ENCODE measurements around the gene GFM2. TPM values are rescaled to one million over a fixed set of nuclear protein-coding genes. Genes with fewer than 3 reads are reported as not detected.

GFM2 gene
- total and polyA plus RNA-seq, 2 of the 13 experiments (the other 11 are each of a cell fraction or from before 2014, with no cell fraction given), result 22.0 to 41.6 TPM

DNA sequence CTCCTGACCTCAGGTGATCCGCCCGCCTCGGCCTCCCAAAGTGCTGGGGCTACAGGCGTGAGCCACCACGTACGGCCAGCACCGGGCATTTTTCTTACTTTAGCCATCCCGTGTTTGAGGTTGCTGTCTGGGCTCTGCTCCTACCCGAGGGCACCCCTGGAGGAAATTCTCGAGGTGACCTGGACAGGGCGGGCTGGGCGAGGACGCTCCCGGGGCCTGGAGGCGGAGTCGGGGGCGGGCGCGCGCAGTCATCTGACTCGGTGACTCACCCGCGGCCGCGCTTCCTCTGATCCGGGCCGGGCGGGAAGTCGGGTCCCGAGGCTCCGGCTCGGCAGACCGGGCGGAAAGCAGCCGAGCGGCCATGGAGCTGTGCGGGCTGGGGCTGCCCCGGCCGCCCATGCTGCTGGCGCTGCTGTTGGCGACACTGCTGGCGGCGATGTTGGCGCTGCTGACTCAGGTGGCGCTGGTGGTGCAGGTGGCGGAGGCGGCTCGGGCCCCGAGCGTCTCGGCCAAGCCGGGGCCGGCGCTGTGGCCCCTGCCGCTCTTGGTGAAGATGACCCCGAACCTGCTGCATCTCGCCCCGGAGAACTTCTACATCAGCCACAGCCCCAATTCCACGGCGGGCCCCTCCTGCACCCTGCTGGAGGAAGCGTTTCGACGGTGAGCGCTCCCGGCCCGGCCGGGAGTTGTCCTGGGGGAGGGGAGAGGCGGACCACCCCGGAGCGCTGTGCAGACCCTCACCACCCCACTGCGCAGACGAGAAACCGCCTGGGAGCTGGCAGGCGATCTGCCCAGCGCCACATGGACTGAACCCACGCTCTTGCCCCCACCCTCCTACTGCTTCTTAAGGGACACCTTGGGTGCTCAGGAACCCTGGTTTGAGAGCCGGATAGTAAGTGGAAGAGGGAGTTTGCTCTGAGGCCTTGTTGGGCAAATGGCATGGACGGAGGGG, 81.7 kb downstream of the GFM2 start, which contains the start of gene HEXB (continued):
- TF ChIP-seq RAD51 (IDR thresholded peaks at IDR 0.05; ENCODE audit: borderline replicate concordance) (no peak), CCAR2 (optimal IDR thresholded peaks at IDR 0.05; ENCODE audit: low read depth, low read length) (no peak), BRD4 (CRISPR knock-in tag; IDR thresholded peaks at IDR 0.05) (peak; percentile 52; the same call in 1 of the 2 replicates), ZNF34 (CRISPR knock-in tag; IDR thresholded peaks at IDR 0.05; ENCODE audit: borderline replicate concordance) (no peak), NFE2 (CRISPR knock-in tag; IDR thresholded peaks at IDR 0.05) (no peak), CEBPG (CRISPR knock-in tag; IDR thresholded peaks at IDR 0.05) (no peak), CENPT (CRISPR knock-in tag; IDR thresholded peaks at IDR 0.05; ENCODE audit: low read depth) (no peak), ZNF567 (CRISPR knock-in tag; IDR thresholded peaks at IDR 0.05; ENCODE audit: borderline replicate concordance) (0 out of 2 replicates have a peak, but pooled peaks have one; percentile 15), ZNF33A (CRISPR knock-in tag; IDR thresholded peaks at IDR 0.05; ENCODE audit: borderline replicate concordance) (0 out of 2 replicates have a peak, but pooled peaks have one; percentile 24), SMYD3 (CRISPR knock-in tag; IDR thresholded peaks at IDR 0.05) (no peak), SKI (IDR thresholded peaks at IDR 0.05; ENCODE audit: partially characterized antibody) (peak; percentile 64), GTF2F1 (IDR thresholded peaks at IDR 0.05; ENCODE audit: low read length) (no peak), REL (CRISPR knock-in tag; conservative IDR thresholded peaks at IDR 0.05) (peak; percentile 74; the same call in 1 of the 2 replicates), MED8 (CRISPR knock-in tag; IDR thresholded peaks at IDR 0.05; ENCODE audit: insufficient replicate concordance) (peak; percentile 33), ZNF326 (CRISPR knock-in tag; IDR thresholded peaks at IDR 0.05; ENCODE audit: borderline replicate concordance) (no peak)
- TF ChIP-seq, protein P1, sequence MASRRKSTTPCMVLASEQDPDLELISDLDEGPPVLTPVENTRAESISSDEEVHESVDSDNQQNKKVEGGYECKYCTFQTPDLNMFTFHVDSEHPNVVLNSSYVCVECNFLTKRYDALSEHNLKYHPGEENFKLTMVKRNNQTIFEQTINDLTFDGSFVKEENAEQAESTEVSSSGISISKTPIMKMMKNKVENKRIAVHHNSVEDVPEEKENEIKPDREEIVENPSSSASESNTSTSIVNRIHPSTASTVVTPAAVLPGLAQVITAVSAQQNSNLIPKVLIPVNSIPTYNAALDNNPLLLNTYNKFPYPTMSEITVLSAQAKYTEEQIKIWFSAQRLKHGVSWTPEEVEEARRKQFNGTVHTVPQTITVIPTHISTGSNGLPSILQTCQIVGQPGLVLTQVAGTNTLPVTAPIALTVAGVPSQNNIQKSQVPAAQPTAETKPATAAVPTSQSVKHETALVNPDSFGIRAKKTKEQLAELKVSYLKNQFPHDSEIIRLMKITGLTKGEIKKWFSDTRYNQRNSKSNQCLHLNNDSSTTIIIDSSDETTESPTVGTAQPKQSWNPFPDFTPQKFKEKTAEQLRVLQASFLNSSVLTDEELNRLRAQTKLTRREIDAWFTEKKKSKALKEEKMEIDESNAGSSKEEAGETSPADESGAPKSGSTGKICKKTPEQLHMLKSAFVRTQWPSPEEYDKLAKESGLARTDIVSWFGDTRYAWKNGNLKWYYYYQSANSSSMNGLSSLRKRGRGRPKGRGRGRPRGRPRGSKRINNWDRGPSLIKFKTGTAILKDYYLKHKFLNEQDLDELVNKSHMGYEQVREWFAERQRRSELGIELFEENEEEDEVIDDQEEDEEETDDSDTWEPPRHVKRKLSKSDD (CRISPR knock-in tag; IDR thresholded peaks at IDR 0.05; ENCODE audit: low read depth), result no peak
- TF ChIP-seq, protein P2, sequence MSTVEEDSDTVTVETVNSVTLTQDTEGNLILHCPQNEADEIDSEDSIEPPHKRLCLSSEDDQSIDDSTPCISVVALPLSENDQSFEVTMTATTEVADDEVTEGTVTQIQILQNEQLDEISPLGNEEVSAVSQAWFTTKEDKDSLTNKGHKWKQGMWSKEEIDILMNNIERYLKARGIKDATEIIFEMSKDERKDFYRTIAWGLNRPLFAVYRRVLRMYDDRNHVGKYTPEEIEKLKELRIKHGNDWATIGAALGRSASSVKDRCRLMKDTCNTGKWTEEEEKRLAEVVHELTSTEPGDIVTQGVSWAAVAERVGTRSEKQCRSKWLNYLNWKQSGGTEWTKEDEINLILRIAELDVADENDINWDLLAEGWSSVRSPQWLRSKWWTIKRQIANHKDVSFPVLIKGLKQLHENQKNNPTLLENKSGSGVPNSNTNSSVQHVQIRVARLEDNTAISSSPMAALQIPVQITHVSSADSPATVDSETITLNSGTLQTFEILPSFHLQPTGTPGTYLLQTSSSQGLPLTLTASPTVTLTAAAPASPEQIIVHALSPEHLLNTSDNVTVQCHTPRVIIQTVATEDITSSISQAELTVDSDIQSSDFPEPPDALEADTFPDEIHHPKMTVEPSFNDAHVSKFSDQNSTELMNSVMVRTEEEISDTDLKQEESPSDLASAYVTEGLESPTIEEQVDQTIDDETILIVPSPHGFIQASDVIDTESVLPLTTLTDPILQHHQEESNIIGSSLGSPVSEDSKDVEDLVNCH (CRISPR knock-in tag; IDR thresholded peaks at IDR 0.05), result no peak
- TF ChIP-seq, protein P3, sequence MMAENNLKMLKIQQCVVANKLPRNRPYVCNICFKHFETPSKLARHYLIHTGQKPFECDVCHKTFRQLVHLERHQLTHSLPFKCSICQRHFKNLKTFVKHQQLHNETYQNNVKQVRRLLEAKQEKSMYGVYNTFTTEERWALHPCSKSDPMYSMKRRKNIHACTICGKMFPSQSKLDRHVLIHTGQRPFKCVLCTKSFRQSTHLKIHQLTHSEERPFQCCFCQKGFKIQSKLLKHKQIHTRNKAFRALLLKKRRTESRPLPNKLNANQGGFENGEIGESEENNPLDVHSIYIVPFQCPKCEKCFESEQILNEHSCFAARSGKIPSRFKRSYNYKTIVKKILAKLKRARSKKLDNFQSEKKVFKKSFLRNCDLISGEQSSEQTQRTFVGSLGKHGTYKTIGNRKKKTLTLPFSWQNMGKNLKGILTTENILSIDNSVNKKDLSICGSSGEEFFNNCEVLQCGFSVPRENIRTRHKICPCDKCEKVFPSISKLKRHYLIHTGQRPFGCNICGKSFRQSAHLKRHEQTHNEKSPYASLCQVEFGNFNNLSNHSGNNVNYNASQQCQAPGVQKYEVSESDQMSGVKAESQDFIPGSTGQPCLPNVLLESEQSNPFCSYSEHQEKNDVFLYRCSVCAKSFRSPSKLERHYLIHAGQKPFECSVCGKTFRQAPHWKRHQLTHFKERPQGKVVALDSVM (CRISPR knock-in tag; IDR thresholded peaks at IDR 0.05), result 0 out of 2 replicates have a peak, but pooled peaks have one; percentile 15
- TF ChIP-seq, protein P4, sequence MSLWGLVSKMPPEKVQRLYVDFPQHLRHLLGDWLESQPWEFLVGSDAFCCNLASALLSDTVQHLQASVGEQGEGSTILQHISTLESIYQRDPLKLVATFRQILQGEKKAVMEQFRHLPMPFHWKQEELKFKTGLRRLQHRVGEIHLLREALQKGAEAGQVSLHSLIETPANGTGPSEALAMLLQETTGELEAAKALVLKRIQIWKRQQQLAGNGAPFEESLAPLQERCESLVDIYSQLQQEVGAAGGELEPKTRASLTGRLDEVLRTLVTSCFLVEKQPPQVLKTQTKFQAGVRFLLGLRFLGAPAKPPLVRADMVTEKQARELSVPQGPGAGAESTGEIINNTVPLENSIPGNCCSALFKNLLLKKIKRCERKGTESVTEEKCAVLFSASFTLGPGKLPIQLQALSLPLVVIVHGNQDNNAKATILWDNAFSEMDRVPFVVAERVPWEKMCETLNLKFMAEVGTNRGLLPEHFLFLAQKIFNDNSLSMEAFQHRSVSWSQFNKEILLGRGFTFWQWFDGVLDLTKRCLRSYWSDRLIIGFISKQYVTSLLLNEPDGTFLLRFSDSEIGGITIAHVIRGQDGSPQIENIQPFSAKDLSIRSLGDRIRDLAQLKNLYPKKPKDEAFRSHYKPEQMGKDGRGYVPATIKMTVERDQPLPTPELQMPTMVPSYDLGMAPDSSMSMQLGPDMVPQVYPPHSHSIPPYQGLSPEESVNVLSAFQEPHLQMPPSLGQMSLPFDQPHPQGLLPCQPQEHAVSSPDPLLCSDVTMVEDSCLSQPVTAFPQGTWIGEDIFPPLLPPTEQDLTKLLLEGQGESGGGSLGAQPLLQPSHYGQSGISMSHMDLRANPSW (CRISPR knock-in tag; IDR thresholded peaks at IDR 0.05; ENCODE audit: borderline replicate concordance), result no peak
